ENCODE measurements around the gene ADM.

ADM gene

DNA sequence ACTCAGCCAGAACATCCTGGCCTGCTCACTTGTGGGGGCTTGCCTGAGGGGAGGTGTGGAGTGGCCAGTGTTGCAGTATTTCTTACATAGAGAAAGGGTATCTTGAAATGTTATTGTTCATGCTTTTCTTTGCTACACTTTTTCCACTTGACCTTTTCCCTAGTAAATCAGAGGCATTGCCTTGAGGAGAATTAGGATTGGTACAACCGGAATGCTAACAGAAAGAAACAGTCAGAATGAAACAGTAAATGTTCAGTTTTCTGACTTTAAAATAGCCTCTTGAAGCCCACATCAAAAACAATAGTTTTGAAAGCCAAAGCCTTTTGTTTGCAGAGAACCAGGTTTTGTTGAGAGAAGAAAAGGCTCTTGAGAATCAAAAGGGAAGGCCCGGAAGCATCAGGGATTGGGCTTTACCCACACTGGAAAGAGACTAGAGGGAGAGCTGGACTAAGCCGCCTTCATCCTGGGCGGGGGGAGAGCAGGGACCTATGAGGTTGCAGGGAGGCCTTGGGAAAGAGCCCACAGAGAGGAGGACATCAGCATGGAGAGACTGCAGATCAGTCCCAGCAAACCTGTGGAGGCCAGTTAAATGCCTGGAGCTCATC lies 12.4 kb downstream of the ADM start:
- DNase-seq (ENCODE audit: low read depth): no peak
- no peak overlapping the region for H3K4me3 ChIP-seq (ENCODE audit: low read depth, low read length)
- TF ChIP-seq, protein P1, sequence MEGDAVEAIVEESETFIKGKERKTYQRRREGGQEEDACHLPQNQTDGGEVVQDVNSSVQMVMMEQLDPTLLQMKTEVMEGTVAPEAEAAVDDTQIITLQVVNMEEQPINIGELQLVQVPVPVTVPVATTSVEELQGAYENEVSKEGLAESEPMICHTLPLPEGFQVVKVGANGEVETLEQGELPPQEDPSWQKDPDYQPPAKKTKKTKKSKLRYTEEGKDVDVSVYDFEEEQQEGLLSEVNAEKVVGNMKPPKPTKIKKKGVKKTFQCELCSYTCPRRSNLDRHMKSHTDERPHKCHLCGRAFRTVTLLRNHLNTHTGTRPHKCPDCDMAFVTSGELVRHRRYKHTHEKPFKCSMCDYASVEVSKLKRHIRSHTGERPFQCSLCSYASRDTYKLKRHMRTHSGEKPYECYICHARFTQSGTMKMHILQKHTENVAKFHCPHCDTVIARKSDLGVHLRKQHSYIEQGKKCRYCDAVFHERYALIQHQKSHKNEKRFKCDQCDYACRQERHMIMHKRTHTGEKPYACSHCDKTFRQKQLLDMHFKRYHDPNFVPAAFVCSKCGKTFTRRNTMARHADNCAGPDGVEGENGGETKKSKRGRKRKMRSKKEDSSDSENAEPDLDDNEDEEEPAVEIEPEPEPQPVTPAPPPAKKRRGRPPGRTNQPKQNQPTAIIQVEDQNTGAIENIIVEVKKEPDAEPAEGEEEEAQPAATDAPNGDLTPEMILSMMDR (IDR thresholded peaks at IDR 0.05; ENCODE audit: low read depth, low read length): no peak
- TF ChIP-seq, protein P2, sequence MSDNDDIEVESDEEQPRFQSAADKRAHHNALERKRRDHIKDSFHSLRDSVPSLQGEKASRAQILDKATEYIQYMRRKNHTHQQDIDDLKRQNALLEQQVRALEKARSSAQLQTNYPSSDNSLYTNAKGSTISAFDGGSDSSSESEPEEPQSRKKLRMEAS (IDR thresholded peaks at IDR 0.05; ENCODE audit: low read depth, low read length): no peak
- TF ChIP-seq MYC (IDR thresholded peaks at IDR 0.05; ENCODE audit: low read depth, low read length) (no peak), POLR2A (IDR thresholded peaks at IDR 0.05; ENCODE audit: extremely low read depth, insufficient read length) (no peak)

DNA sequence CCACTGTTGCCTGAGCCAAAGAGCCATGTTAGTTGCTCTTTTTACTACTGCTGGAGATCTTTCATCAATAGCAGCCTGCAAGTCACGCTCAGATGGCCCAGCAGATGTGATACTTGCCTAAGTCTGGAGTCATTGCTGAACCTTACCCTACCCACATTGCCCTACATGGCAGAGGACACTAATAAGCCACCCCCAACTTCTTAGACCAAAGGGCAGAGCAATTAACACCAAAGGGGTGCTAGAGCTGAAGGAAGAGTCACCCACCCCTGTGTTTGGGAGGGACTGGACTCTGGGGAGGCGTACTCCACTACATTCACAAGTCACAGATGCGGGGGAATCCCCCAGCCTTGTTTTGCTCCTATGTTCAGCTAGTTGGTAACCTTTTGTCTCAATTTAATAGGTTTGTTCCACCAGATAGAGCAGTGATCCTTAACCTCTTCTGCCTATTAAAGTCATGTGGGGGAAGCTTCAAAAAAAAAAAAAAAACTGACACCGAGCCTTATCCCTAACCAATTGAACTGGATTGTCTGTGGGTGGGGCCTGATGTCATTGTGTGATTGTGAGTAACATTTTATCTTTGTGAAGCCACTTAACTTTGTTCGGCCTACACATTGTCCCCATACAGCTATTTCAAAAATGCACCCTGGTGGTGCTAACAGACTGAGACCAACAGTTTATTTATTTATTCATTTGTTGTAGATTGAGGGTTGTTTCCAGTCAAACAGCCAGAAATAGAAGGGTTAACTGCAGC lies 13.1 kb downstream of the ADM start:
- TF ChIP-seq, protein P1 (IDR thresholded peaks at IDR 0.05; ENCODE audit: low read depth, low read length): no peak
- no peak for TF ChIP-seq POLR2A (IDR thresholded peaks at IDR 0.05; ENCODE audit: extremely low read depth, insufficient read length)
- TF ChIP-seq MYC (IDR thresholded peaks at IDR 0.05; ENCODE audit: low read depth, low read length): no peak
- TF ChIP-seq, protein P2 (IDR thresholded peaks at IDR 0.05; ENCODE audit: low read depth, low read length): no peak
- DNase-seq (ENCODE audit: low read depth): no peak
- H3K4me3 ChIP-seq (ENCODE audit: low read depth, low read length): no peak overlapping the region

DNA sequence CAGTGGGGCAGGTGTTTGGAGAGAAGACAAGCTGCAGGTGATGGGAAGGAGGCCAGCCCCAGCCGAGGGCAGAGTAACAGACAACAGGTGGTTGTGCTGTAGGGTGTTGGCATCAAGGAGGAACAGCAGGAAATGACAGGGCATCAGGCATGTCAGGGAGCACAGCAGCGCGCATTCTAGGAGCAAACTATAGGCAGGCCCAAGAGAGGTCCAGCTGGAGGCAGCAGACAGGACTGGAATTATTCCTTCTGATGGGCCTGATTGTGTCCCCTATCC lies 13.6 kb downstream of the ADM start:
- H3K4me3 ChIP-seq (ENCODE audit: low read depth, low read length): no peak overlapping the region
- DNase-seq (ENCODE audit: low read depth): no peak
- TF ChIP-seq MYC (IDR thresholded peaks at IDR 0.05; ENCODE audit: low read depth, low read length) (no peak), POLR2A (IDR thresholded peaks at IDR 0.05; ENCODE audit: extremely low read depth, insufficient read length) (no peak)
- TF ChIP-seq, protein P2 (IDR thresholded peaks at IDR 0.05; ENCODE audit: low read depth, low read length): no peak
- TF ChIP-seq, protein P1 (IDR thresholded peaks at IDR 0.05; ENCODE audit: low read depth, low read length): no peak

DNA sequence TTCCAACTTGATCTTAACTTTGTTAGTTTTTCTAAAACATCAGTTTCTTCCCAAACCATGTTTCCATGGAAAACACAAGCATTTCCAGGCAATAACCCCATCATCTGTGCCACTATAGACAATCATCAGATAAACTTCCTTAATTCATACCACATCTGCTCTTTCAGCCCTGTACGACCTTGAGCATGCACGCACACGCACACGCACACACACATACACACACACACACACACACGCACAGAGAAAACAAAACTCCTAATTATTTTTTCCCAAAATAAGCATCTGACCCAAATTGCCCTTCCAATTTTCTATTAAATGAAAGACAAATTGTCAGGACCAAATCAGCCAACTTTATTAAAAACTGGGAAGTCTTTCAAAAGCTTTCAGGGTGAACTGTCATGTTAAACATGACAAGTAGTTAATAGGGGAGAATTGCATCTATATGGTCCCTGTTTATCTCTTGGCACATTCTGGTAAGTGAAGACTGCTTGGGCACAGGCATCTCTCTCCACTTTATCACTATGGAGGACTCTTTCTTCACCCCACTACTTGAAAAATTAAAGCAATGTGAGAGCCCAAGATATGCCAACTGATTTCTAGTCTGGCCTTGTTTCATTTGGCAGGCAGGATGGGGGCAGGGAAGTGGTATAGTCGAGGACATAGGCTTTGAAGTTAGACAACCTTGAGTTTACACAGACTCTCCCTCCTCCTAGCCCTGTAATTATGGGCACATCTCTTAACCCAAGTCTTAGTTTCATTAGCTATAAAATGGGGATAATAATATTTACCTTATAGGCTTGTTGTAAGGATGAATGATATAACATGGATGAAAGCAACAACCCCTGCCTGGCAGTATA lies 15.1 kb downstream of the ADM start:
- TF ChIP-seq, protein P2 (IDR thresholded peaks at IDR 0.05; ENCODE audit: low read depth, low read length): no peak
- TF ChIP-seq, protein P1 (IDR thresholded peaks at IDR 0.05; ENCODE audit: low read depth, low read length): no peak
- no peak for TF ChIP-seq POLR2A (IDR thresholded peaks at IDR 0.05; ENCODE audit: extremely low read depth, insufficient read length)
- TF ChIP-seq MYC (IDR thresholded peaks at IDR 0.05; ENCODE audit: low read depth, low read length): no peak
- DNase-seq (ENCODE audit: low read depth): no peak
- no peak overlapping the region for H3K4me3 ChIP-seq (ENCODE audit: low read depth, low read length)

DNA sequence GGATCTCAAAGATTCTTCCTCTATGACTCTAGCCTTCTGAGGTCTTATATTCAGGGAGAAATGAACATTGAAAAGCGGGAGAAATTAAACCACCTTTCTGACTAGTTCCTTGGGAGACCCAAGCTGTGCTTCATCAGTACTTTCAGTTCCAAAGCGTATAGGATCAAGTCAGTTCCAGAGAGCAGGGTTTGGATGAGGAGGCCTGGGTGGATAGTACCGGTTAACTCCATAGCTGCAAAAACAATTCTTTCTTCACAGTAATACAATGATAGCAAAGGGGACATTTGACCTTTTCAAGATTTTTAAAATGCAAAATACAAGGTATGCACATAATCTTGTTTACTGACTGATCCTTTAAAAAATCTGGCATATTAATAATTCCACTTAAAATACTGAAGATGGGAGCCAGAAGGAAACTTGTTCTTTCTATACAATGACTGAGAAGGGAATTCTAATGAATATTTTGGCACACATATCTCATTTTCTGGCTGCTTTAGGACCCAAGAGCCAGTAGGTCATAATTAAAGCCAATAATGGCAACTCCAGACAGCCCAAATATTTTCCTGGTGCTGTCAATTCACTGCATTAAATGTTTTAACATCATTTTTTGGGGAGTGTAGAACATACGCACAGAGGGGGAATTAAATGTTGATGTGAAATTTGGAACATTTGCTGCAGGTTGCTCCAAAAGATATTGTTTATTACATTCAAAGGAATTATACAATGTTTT lies 16.0 kb downstream of the ADM start:
- TF ChIP-seq POLR2A (IDR thresholded peaks at IDR 0.05; ENCODE audit: extremely low read depth, insufficient read length) (no peak), MYC (IDR thresholded peaks at IDR 0.05; ENCODE audit: low read depth, low read length) (no peak)
- TF ChIP-seq, protein P2 (IDR thresholded peaks at IDR 0.05; ENCODE audit: low read depth, low read length): no peak
- TF ChIP-seq, protein P1 (IDR thresholded peaks at IDR 0.05; ENCODE audit: low read depth, low read length): no peak
- no peak overlapping the region for H3K4me3 ChIP-seq (ENCODE audit: low read depth, low read length)

More for the DNA sequence above, 16.0 kb downstream of the ADM start:
- DNase-seq (ENCODE audit: low read depth): no peak
